K562 (cell line): ENCODE results near the gene SPATA31D4. TPM values are rescaled to one million over a fixed set of nuclear protein-coding genes. Genes with fewer than 3 reads are reported as not detected.

Experiments used
- ATAC-seq: fragments of 200-7000 bp; cut with Tn5 transposase; 3 replicates; pipeline ENCODE4 v1.9.1; 2020; ENCODE audit warnings: moderate library complexity
- BruUV-seq: library from RNA; stranded (reverse); fragments of 400-500 nt; replicated peaks from 2 replicates; lab custom pipeline; 2021; lab: Mats Ljungman, UMichigan
- CTCF ChIA-PET: fragments of 300-600 bp; formaldehyde crosslinking; extraction: SDS; loops from one replicate; lab custom pipeline; 2021; ENCODE audit warnings: low intra/inter-chr PET ratio; lab: Yijun Ruan, JAX
- POLR2A ChIA-PET: fragments of 300-600, 350-650 bp; sonication (Branson Sonifier 250); formaldehyde crosslinking; extraction: SDS; loops from one replicate; lab custom pipeline; 2021; ENCODE audit warnings: antibody characterized with exemption, inconsistent platforms; lab: Yijun Ruan, JAX
- DNase-seq, 4 experiments: peaks; one replicate each; pipeline versions ENCODE4 v3.0.0 to v3.0.0-alpha.2; 2011 to 2018; ENCODE audit warnings: low spot score in 3 of 4, mixed read lengths in 3 of 4; ENCODE audit errors: extremely low read depth in 1 of 4
- FAIRE-seq: peaks from 2 replicates; lab custom pipeline; 2011; peaks lifted over from hg19 to GRCh38; lab: Jason Lieb, UNC
- H2AFZ ChIP-seq: 2 replicates; pipeline ENCODE4 v1.6.0; 2011; ENCODE audit warnings: low read depth, low read length, control low read depth, inconsistent platforms
- H3K27ac ChIP-seq: fragments of 200-600 bp; 3 replicates; pipeline ENCODE4 v1.8.0; 2011; ENCODE audit warnings: low read depth, mild to moderate bottlenecking, control low read depth, inconsistent platforms, low read length, moderate library complexity, mixed read lengths; ENCODE audit errors: extremely low read depth
- H3K27me3 ChIP-seq, 2 experiments: fragments of 300-600 bp in 1 of 2; 2 replicates in 1 of 2; 3 replicates in 1 of 2; pipeline versions ENCODE4 v1.6.0 to v1.8.0; 2011; ENCODE audit warnings: inconsistent platforms in 2 of 2, low read length in 2 of 2, mild to moderate bottlenecking in 1 of 2, mixed read lengths in 1 of 2, moderate library complexity in 1 of 2; ENCODE audit not compliant: control insufficient read depth in 2 of 2, insufficient read depth in 2 of 2
- H3K36me3 ChIP-seq: fragments of 300-600 bp; 3 replicates; pipeline ENCODE4 v1.8.0; 2011; ENCODE audit warnings: mild to moderate bottlenecking, low read length, inconsistent platforms; ENCODE audit not compliant: control insufficient read depth, insufficient read depth
- H3K4me1 ChIP-seq, 2 experiments: fragments of 200-600 bp in 1 of 2; replicated peaks in 1 of 2; 2 replicates in 1 of 2; 3 replicates in 1 of 2; pipeline versions ENCODE4 v1.5.1 to v1.8.0; 2011; ENCODE audit warnings: inconsistent platforms in 2 of 2, low read length in 2 of 2, mild to moderate bottlenecking in 1 of 2, mixed read lengths in 1 of 2, moderate library complexity in 1 of 2; ENCODE audit not compliant: control insufficient read depth in 2 of 2, insufficient read depth in 2 of 2
- H3K4me2 ChIP-seq: 2 replicates; pipeline ENCODE4 v1.6.1; 2011; ENCODE audit warnings: low read length, control low read depth, inconsistent platforms, mixed read lengths; ENCODE audit not compliant: insufficient read depth
- H3K4me3 ChIP-seq: fragments of 200-600 bp; sonication (generic), shearing (Covaris generic); 2 replicates; pipeline ENCODE4 v1.5.1; 2016; ENCODE audit warnings: control low read depth, inconsistent platforms
- H3K79me2 ChIP-seq: fragments of 200-600 bp; 3 replicates; pipeline ENCODE4 v1.8.0; 2011; ENCODE audit warnings: low read length, inconsistent platforms; ENCODE audit not compliant: control insufficient read depth, insufficient read depth
- H3K9ac ChIP-seq, 2 experiments: 2 replicates each; pipeline versions ENCODE4 v1.6.0 to v1.6.1; 2011; ENCODE audit warnings: low read depth in 2 of 2, low read length in 2 of 2, control low read depth in 1 of 2, inconsistent platforms in 1 of 2, mild to moderate bottlenecking in 1 of 2, mixed read lengths in 1 of 2; ENCODE audit not compliant: insufficient read depth in 1 of 2
- H3K9me1 ChIP-seq: one replicate; pipeline ENCODE4 v1.6.0; 2011; ENCODE audit warnings: inconsistent platforms, mild to moderate bottlenecking, low read length, moderate library complexity; ENCODE audit not compliant: control insufficient read depth, insufficient read depth
- H3K9me3 ChIP-seq: replicated peaks from 2 replicates; pipeline ENCODE4 v1.5.1; 2011; ENCODE audit warnings: low read depth, low read length, inconsistent platforms; ENCODE audit not compliant: control insufficient read depth, insufficient read depth
- H4K20me1 ChIP-seq: replicated peaks from 2 replicates; pipeline ENCODE4 v1.6.1; 2011; ENCODE audit warnings: low read length, inconsistent platforms, mixed read lengths; ENCODE audit not compliant: control insufficient read depth, insufficient read depth
- ATF6 ChIP-seq: sonication (generic); formaldehyde crosslinking; IDR thresholded peaks from 2 replicates; pipeline ENCODE4 v1.4.0; 2020; ENCODE audit warnings: mild to moderate bottlenecking, missing genetic modification reagents
- BMI1 ChIP-seq: fragments of 150-350 bp; IDR thresholded peaks from 2 replicates; pipeline ENCODE4 v1.6.1; 2014; ENCODE audit warnings: low read length
- MCM5 ChIP-seq: fragments of 450-650 bp; IDR thresholded peaks from 2 replicates; pipeline ENCODE4 v1.6.1; 2016; ENCODE audit warnings: low read depth
- PURB ChIP-seq: sonication (generic); formaldehyde crosslinking; IDR thresholded peaks from 2 replicates; pipeline ENCODE4 v1.9.0; 2021; ENCODE audit warnings: low read depth, mild to moderate bottlenecking, missing genetic modification reagents
- USF1 ChIP-seq: sonication (generic); formaldehyde crosslinking; IDR thresholded peaks from 2 replicates; pipeline ENCODE4 v1.9.0; 2022; ENCODE audit warnings: mild to moderate bottlenecking, missing genetic modification reagents
- ZNF212 ChIP-seq: fragments of 450-650 bp; formaldehyde crosslinking; IDR thresholded peaks from 2 replicates; pipeline ENCODE4 v1.4.0; 2020; ENCODE audit warnings: mild to moderate bottlenecking
- ZNF277 ChIP-seq: fragments of 250-450 bp; sonication (Bioruptor Pico); IDR thresholded peaks from 2 replicates; pipeline ENCODE4 v1.8.0; 2022; ENCODE audit warnings: inconsistent platforms, mild to moderate bottlenecking, moderate library complexity, borderline replicate concordance
- WGBS: fragments of 100-300 bp; shearing (Covaris generic); methylation state at CpG from one replicate; pipeline ENCODE4 v1.1.6; 2016; ENCODE audit warnings: low coverage, mixed read lengths; ENCODE audit not compliant: insufficient coverage; ENCODE audit errors: missing lambda C conversion rate; 5-methylcytosine and 5-hydroxymethylcytosine counted together
- in situ Hi-C: fragments of 300-500 bp; cut with MboI; formaldehyde crosslinking; loops from 4 replicates; pipeline ENCODE4 v1.15.0; 2018; ENCODE audit warnings: inconsistent platforms, mixed read lengths
- intact Hi-C: fragments of 100-400 bp; cut with micrococcal nuclease; formaldehyde crosslinking; loops from 2 replicates; pipeline ENCODE4 v1.14.2; 2022
- polyA plus RNA-seq, 8 experiments: library from polyadenylated mRNA; depleted of rRNA in 4 of 8; stranded (reverse) in 5 of 8; unstranded in 3 of 8; fragments of >200 nt; fragmentation: Nextera tagmentation in 2 of 8; fragmentation: Illumina TruSeq in 1 of 8; extraction: Ambion mirVana in 2 of 8; extraction: Trizol in 1 of 8; gene quantifications; 2 replicates each; pipeline versions ENCODE4 v1.2.1 to v1.2.3, GENCODE V29; 2011 to 2014; ENCODE audit warnings: inconsistent platforms in 1 of 8, missing spikeins in 1 of 8
- total RNA-seq, 7 experiments: library from RNA; depleted of rRNA in 6 of 7; stranded (reverse); fragments of >200 nt in 6 of 7; fragmentation: Illumina TruSeq in 2 of 7; extraction: Trizol in 2 of 7; gene quantifications; 2 replicates each; pipeline versions ENCODE4 v1.2.1 to v1.2.3, GENCODE V29; 2011 to 2021; ENCODE audit warnings: low replicate concordance in 1 of 7

Gene SPATA31D4
- total and polyA plus RNA-seq, 9 of the 15 experiments (the other 6 are each of a cell fraction or from before 2014, with no cell fraction given) = not detected

- no TSS peak for BruUV-seq
- ChIA-PET POLR2A (no interaction called here), CTCF (no interaction called here)
- intact Hi-C loops = no loop called here
- Histone ChIP-seq H3K4me1 (no peaks in the 10 kb centered on the region), H3K9ac (no peak overlapping the region), H3K9me3 (no peaks in the 10 kb centered on the region), H3K79me2 (no peaks in the 10 kb centered on the region), H4K20me1 (no peaks in the 10 kb centered on the region), H3K27me3 (no peaks in the 10 kb centered on the region), H2AFZ (no peak overlapping the region), H3K27ac (no peak overlapping the region), H3K9me1 (no peaks in the 10 kb centered on the region), H3K4me2 (no peak overlapping the region), H3K4me3 (no peak overlapping the region), H3K36me3 (no peaks in the 10 kb centered on the region)
- in situ Hi-C loops = no loop called here
- 0% methylated on average over 1 of the region's 1 CpG for WGBS
- ATAC-seq (no peak), FAIRE-seq (no peak), DNase-seq (no peak)
- TF ChIP-seq BMI1 (no peak), ZNF212 (CRISPR knock-in tag) (no peak), ZNF277 (CRISPR knock-in tag) (no peak), ATF6 (no peak), USF1 (CRISPR knock-in tag) (no peak), MCM5 (no peak), PURB (CRISPR knock-in tag) (no peak)
Observed at GRCh38 chr9:81892440-81892839, 35.8 kb upstream of the SPATA31D4 start.
